CD4-positive, alpha-beta T cell (primary cell): ENCODE data around the gene ACTN1. TPM values are rescaled to one million over a fixed set of nuclear protein-coding genes. Genes with fewer than 3 reads are reported as not detected.
A peak's percentile ranks its signal among the peaks of the same experiment; 100 is the strongest.

Source experiments
- ATAC-seq: fragments of 200-7000 bp; cut with Tn5 transposase; one replicate; pipeline ENCODE4 v1.10.0; 2022; ENCODE audit warnings: mild to moderate bottlenecking; ENCODE audit not compliant: poor library complexity
- CTCF ChIA-PET: fragments of 350-600 bp; sonication (Branson Sonifier 250); formaldehyde crosslinking; loops from one replicate; lab custom pipeline; 2021; ENCODE audit warnings: antibody characterized with exemption, inconsistent platforms; lab: Charles Lee
- POLR2A ChIA-PET: fragments of 350-600 bp; sonication (Branson Sonifier 250); formaldehyde crosslinking; loops from one replicate; lab custom pipeline; 2021; ENCODE audit warnings: antibody characterized with exemption, inconsistent platforms; lab: Charles Lee
- DNase-seq, 14 experiments: peaks; one replicate each; pipeline ENCODE4 v3.0.0-alpha.2; 2013 to 2020; ENCODE audit warnings: mixed read lengths in 2 of 14
- H3K27ac ChIP-seq, 2 donors: one replicate each; pipeline versions ENCODE4 v1.5.1 to v1.7.0; 2013; ENCODE audit warnings: low read length in 2 of 2, low read depth in 1 of 2, mild to moderate bottlenecking in 1 of 2
- H3K27me3 ChIP-seq, 2 experiments: 1 replicate in 1 of 2; 2 replicates in 1 of 2; pipeline versions ENCODE4 v1.6.1 to v1.7.0; 2013; ENCODE audit warnings: low read length in 2 of 2, control low read depth in 1 of 2, mild to moderate bottlenecking in 1 of 2, moderate library complexity in 1 of 2; ENCODE audit not compliant: insufficient read depth in 2 of 2, control insufficient read depth in 1 of 2
- H3K36me3 ChIP-seq: one replicate; pipeline ENCODE4 v1.6.1; 2013; ENCODE audit warnings: low read length, control low read depth; ENCODE audit not compliant: insufficient read depth
- H3K4me1 ChIP-seq: one replicate; pipeline ENCODE4 v1.6.1; 2013; ENCODE audit warnings: low read length, control low read depth; ENCODE audit not compliant: insufficient read depth
- H3K4me3 ChIP-seq: one replicate; pipeline ENCODE4 v1.5.1; 2013; ENCODE audit warnings: mild to moderate bottlenecking, low read length, moderate library complexity
- H3K9me3 ChIP-seq, 2 experiments: 1 replicate in 1 of 2; 2 replicates in 1 of 2; pipeline versions ENCODE4 v1.6.1 to v1.7.0; 2013; ENCODE audit warnings: low read length in 2 of 2, mild to moderate bottlenecking in 2 of 2, control low read depth in 1 of 2, moderate library complexity in 1 of 2; ENCODE audit not compliant: control insufficient read depth in 1 of 2, insufficient read depth in 1 of 2
- H3K27ac Mint-ChIP-seq: one replicate; pipeline ENCODE4 v1.8.0; 2020; ENCODE audit warnings: mixed read lengths
- H3K27me3 Mint-ChIP-seq: one replicate; pipeline ENCODE4 v1.8.0; 2021; ENCODE audit warnings: mixed read lengths
- H3K36me3 Mint-ChIP-seq: one replicate; pipeline ENCODE4 v1.8.0; 2021; ENCODE audit warnings: low read depth, mixed read lengths
- H3K4me1 Mint-ChIP-seq: one replicate; pipeline ENCODE4 v1.8.0; 2021; ENCODE audit warnings: low read depth, mixed read lengths
- H3K4me3 Mint-ChIP-seq: one replicate; pipeline ENCODE4 v1.8.0; 2020; ENCODE audit warnings: mild to moderate bottlenecking, mixed read lengths
- H3K9me3 Mint-ChIP-seq: one replicate; pipeline ENCODE4 v1.8.0; 2020; ENCODE audit warnings: mixed read lengths
- intact Hi-C, 2 experiments: fragments of 100-400 bp; cut with DNase I in 1 of 2; cut with micrococcal nuclease in 1 of 2; formaldehyde crosslinking; loops; one replicate each; pipeline versions ENCODE4 v1.15.1 to v1.9.0; 2023 to 2025; cut with DNase I, micrococcal nuclease
- total RNA-seq, 174 experiments: library from RNA in 2 of 174; stranded (reverse) in 2 of 174; gene quantifications; one replicate each; pipeline ENCODE4 v1.2.3 and lab custom pipeline; 2021 to 2026
- TF ChIP-seq, protein P1 (sequence below): fragments of 200-600 bp; IDR thresholded peaks from one replicate; pipeline ENCODE4 v1.8.0; 2022; ENCODE audit warnings: antibody characterized with exemption, mild to moderate bottlenecking

The ACTN1 gene
- total RNA-seq, 2 experiments from 2014 or later, result 128 to 143 TPM

DNA sequence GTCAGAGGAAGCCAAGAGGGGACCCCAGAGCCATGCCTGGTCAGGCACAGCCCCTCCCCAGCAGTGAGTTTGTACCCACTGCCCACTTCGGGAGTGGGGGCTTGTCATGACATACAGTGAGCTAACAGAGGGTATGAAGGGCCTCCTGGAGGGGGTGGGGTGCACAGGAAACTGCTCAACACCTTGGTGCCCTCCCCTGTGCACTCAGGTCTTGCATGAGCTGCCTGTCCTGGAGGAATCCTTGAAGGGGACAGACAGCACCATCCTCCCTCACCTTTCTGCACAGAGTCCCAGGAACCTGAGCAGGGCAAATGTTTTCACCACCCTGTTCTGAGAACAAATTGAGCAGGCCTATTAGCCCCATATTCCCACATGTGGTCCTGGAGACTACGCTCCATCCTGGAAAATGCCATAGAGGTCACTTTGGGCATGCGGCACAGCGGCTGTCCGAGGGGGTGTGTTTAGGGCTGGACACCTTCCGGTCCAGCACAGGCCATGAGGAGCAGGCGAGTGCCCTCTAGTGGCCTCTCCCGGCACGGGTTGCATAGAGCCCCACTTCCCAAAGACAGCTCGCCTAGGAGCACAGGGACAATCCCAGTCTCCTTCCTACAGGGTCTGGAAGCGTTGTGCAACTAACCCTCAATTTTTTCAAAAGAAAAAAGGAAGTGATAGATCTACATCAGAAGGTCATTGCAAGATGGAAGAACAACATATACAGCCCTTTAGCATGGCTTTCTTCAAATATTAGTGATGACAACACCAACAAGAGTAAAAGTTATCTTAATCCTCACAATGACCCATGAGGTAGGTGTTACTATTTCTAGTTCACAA, 154.4 kb downstream of the ACTN1 start:
- intact Hi-C loops, result no loop called here
- no peak overlapping the region for H3K27ac Mint-ChIP-seq
- no peak for ATAC-seq

DNA sequence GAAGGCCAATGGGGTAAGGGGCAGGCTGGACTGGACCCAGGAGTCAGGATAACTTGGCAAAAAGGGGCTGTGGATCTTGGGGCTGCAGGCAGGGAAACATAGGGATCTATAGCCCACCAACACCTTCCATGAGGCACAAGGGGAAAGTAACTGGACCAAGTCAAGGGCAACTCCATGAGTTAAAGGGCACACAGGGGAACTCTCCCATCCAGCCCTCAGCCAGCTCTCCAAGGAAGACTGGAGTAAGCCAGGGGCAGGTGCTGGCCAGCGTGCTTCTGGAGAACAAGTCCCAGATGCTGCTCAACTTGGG, 154.9 kb downstream of the ACTN1 start:
- Mint-ChIP-seq H3K9me3 (no peaks in the 10 kb centered on the region), H3K27ac (no peak overlapping the region), H3K36me3 (no peaks in the 10 kb centered on the region), H3K4me3 (no peak overlapping the region), H3K4me1 (peaks cover 44% of the 10 kb centered on the region), H3K27me3 (no peaks in the 10 kb centered on the region)
- TF ChIP-seq, protein P1, sequence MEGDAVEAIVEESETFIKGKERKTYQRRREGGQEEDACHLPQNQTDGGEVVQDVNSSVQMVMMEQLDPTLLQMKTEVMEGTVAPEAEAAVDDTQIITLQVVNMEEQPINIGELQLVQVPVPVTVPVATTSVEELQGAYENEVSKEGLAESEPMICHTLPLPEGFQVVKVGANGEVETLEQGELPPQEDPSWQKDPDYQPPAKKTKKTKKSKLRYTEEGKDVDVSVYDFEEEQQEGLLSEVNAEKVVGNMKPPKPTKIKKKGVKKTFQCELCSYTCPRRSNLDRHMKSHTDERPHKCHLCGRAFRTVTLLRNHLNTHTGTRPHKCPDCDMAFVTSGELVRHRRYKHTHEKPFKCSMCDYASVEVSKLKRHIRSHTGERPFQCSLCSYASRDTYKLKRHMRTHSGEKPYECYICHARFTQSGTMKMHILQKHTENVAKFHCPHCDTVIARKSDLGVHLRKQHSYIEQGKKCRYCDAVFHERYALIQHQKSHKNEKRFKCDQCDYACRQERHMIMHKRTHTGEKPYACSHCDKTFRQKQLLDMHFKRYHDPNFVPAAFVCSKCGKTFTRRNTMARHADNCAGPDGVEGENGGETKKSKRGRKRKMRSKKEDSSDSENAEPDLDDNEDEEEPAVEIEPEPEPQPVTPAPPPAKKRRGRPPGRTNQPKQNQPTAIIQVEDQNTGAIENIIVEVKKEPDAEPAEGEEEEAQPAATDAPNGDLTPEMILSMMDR, result no peak
- ATAC-seq (no peak), DNase-seq (no peak)
- Histone ChIP-seq H3K36me3 (no peaks in the 10 kb centered on the region), H3K4me3 (no peak overlapping the region), H3K27me3 (no peaks in the 10 kb centered on the region), H3K9me3 (no peaks in the 10 kb centered on the region), H3K4me1 (peaks cover 46% of the 10 kb centered on the region), H3K27ac (no peak overlapping the region)
- intact Hi-C loops, result no loop called here
- POLR2A ChIA-PET, result no interaction called here
- CTCF ChIA-PET, result interaction anchor here (1.7 kb wide), 1 partner anchor 573 kb away, joined by 3 read pairs; no protein-coding TSS in a partner anchor

More for the DNA sequence above, 154.4 kb downstream of the ACTN1 start:
- ChIA-PET CTCF (interaction anchor here (1.3 to 1.7 kb wide), 2 partner anchors 572 to 574 kb away, joined by 3 read pairs; no protein-coding TSS in a partner anchor), POLR2A (no interaction called here)
- Mint-ChIP-seq H3K27me3 (no peaks in the 10 kb centered on the region), H3K9me3 (no peaks in the 10 kb centered on the region), H3K4me3 (no peak overlapping the region), H3K36me3 (no peaks in the 10 kb centered on the region), H3K4me1 (peaks cover 38% of the 10 kb centered on the region)
- DNase-seq, result peak in 5 of 14 experiments; percentile 15 to 60 (median 56)
- Histone ChIP-seq H3K27ac (no peak overlapping the region), H3K9me3 (no peaks in the 10 kb centered on the region), H3K4me1 (peaks cover 41% of the 10 kb centered on the region), H3K36me3 (no peaks in the 10 kb centered on the region), H3K4me3 (no peak overlapping the region), H3K27me3 (no peaks in the 10 kb centered on the region)
- TF ChIP-seq, protein P1, result peak; percentile 63

Other genes with a start within 250 kb of the ACTN1 start
- gene ZFP36L1, start 186.2 kb downstream of the ACTN1 start, total RNA-seq, result 100 to 1,000 TPM; 254 to 258 TPM
- 10 to 100 TPM; 60.9 to 61.5 TPM for gene DCAF5, start 173.8 kb upstream of the ACTN1 start, total RNA-seq
- 1 to 10 TPM; 6.6 to 7.0 TPM for gene EXD2, start 212.2 kb upstream of the ACTN1 start, total RNA-seq